ENCODE data around the gene RAB3IL1.
"Not testable (repeated sequence)": the region's sequence is repeated elsewhere in the genome, so short reads cannot be mapped to it uniquely, and the experiment has no call there.

Gene RAB3IL1

GRCh38 chr11:61882879-61883278 lies 34.5 kb downstream of the RAB3IL1 start:
- DNase-seq: no peak

DNA sequence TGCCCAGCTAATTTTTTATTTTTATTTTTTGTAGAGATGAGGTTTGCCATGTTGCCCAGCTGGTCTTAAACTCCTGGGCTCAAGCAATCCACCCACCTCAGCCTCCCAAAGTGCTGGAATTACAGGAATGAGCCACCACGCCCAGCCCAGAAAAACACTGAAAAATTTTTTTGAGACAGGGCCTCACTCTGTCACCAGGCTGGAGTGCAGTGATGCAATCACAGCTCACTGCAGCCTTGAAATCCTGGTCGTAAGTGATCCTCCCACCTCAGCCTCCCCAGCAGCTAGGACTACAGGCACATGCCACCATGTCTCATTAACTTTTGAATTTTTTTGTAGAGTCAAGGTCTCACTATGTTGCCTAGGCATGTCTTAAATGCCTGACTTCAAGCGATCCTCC lies 35.1 kb downstream of the RAB3IL1 start:
- not testable (repeated sequence) for DNase-seq

DNA sequence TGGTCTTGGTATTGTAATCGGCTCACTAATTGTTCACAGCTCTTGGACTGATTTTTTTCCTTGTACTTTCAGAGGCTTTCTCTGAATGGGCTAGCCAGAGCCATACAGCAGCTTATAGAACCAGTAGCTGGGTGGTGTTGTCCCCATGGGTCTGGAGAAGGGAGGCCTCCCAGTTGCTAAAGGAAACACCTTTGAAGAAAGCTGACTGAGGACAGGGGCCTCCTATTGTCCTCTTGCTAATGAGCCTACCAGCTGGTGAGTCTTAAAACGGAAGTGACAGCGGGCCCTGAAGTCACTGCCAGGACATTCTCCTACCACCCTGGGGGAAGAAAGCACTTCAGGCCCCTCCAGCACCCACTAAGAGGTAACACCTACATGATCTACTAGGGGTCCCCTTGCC lies 36.0 kb downstream of the RAB3IL1 start:
- no peak for DNase-seq

GRCh38 chr11:61880454-61880853 lies 36.9 kb downstream of the RAB3IL1 start:
- no peak for DNase-seq

GRCh38 chr11:61880031-61880430 lies 37.3 kb downstream of the RAB3IL1 start:
- no peak for DNase-seq

- DNase-seq: no peak
Observed at GRCh38 chr11:61879152-61879551, 38.2 kb downstream of the RAB3IL1 start.

DNA sequence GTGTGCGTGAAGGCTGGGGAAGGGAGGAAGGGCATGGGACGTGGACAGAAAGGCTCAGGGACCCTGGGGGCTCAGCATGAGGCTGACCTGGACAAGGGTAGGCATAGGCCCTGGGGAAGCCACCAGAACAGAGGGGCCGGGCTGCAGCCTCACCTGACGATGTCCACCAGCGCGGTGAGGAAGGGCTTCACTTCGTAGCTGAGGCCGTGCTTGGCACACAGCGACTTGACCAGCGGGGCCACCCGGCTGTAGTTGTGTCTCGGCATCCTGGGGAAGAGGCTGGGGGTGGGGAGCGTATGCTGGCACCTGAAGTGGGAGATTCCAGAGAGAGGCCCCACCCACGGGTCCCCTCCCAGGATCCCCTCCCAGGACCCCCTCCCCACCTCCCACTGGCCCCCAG lies 41.7 kb downstream of the RAB3IL1 start:
- DNase-seq: no peak

GRCh38 chr11:61874853-61875252 lies 42.5 kb downstream of the RAB3IL1 start:
- DNase-seq: no peak

DNA sequence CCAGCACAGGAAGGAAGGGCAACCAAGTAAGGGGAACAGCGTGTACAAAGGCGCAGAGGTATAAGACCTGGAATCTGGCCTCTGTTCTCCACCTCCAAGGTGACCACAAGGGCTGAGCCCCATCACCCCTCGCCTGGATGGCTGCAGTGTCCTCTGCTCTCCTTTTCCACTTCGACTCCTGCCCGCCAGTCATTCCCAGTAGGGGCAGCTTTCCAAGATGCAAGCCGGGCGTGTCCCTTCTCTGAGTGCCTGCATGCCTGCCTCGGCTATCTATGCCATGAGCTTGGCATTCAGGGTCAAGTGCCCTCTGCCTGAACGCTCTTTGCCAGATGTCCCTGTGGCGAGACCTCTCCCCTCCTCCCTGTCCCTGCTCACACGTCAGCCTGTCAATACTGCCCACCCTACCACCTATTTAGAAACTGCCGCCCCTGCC lies 43.0 kb downstream of the RAB3IL1 start:
- no peak for DNase-seq

DNA sequence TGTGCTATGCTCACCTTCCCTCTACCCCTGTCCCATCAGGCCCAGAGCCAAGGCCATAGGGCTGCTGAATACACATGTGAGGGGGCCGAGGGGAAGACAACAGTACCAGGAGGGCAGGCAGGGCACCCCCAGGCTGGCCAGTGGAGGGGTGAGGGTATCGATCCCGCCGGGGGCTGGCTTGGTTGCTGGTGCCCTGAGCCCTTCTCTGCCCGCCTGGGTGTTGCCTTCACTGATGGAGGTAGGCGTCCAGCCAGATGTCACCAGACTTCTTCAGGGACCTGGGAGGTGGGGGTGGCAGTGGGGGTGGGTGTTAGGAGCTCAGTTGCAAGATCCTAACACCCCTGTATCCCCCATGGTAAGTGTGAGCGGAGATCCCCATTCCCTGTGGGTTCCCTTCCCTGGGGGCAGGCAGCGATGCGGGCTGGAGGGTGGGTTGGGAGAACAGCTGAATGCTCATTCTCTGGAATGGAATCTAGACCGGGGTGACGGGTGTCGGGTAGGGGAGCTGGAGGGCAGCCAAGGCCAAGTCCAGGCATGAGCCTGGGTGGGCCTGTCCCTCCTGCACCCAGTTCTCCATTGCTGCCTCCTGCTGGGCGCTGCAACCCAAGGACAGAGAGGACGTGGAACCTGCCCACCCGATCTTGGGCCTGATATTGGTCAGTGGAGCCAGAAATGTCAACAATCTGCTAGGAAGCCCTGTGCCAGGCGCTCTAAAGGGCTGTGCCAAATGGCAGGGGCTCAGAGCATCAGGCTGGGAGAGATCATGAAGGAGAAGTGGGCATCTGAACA lies 43.6 kb downstream of the RAB3IL1 start:
- no peak for DNase-seq

DNA sequence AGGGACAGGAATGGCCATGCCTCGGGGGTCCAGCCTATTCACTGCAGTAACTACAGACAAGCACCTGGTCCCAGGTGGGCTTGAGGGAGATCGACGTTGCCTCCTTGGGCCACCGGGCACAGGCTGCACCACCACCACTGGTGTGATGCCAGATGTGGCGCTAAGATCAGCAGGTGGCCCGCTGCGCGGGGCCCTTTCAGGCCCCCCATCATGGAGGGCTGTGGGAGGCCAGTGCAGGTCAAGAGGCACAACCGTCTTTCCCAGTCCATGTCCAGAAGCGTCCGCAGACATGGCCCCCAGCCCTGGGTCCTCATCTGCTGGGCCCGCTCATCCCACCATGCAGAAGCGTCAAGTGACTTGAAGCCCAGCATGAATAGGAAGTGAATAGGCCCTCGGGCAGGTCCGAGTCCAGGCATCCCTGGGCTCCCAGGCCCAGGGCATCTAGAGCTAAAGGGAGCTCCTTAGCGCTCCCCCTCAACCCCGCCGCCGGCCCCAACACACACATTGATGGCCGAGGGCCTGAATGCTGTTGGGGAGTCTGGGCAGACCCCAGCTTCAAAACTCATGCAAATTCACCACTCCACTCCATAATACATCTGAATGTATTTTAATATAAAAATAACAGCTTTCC lies 44.3 kb downstream of the RAB3IL1 start:
- DNase-seq: no peak

GRCh38 chr11:61871158-61871597 lies 46.2 kb downstream of the RAB3IL1 start:
- DNase-seq: peak in 1 of 2 experiments; percentile 48

- no peak for DNase-seq
Observed at GRCh38 chr11:61870541-61871031, 46.8 kb downstream of the RAB3IL1 start.

- no peak for DNase-seq
Observed at GRCh38 chr11:61869708-61870451, 47.5 kb downstream of the RAB3IL1 start.

GRCh38 chr11:61869429-61869707 lies 48.0 kb downstream of the RAB3IL1 start:
- DNase-seq: no peak

DNA sequence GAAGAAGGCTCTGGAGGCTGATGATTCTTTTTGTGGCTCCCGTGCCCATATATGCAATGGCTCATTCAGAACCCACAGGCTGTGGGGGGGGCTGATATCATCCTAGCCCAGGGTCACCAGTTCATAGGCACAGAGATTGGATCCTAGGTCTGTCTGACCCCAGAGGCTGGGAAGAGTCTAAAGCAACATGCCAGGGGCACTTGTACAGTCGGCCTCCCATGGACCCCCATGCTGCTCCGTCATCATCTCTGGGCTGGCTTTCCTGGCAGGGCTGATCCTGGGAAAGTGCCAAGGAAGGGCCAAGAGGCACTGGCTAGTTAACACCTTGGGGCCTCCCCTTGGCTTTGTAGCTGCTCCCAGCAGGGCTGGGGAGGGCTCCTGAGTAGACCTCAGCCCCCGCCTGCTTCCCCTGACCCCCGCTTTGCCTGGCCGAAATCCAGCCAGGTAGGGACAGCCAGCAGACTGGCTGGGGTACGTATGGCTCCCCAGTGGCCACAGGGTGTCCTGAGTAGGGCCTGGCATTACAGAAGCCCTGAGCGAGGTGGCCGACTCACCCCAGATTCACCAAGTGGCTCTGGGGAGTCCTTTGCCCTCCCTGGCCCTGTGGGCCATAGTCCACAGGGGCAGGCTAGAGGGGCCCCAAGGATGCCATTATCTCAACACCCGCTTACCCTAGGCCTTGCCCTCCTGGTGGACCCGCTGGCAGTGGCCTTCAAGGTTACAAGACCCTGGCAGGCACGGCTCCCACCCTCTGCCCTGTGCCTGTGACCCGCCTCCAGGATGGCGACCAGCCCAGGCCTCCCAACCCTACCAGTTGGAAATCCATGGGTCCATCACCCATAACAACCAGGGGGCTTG lies 48.6 kb downstream of the RAB3IL1 start:
- DNase-seq: no peak

DNA sequence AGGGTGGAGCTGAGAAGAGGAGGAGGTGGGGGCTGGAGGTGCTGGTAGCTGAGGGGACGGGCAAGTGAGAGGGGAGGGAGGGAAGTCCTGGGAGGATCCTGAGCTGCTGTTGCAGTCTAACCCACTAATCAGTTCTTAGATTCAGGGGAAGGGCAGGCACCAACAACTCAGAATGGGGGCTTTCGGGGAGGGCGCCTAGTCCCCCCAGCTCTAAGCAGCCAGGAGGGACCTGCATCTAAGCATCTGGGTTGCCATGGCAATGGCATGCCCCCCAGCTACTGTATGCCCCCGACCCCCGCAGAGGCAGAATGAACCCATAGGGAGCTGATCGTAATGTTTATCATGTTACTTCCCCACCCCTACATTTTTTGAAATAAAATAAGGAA lies 50.4 kb downstream of the RAB3IL1 start:
- DNase-seq: no peak

DNA sequence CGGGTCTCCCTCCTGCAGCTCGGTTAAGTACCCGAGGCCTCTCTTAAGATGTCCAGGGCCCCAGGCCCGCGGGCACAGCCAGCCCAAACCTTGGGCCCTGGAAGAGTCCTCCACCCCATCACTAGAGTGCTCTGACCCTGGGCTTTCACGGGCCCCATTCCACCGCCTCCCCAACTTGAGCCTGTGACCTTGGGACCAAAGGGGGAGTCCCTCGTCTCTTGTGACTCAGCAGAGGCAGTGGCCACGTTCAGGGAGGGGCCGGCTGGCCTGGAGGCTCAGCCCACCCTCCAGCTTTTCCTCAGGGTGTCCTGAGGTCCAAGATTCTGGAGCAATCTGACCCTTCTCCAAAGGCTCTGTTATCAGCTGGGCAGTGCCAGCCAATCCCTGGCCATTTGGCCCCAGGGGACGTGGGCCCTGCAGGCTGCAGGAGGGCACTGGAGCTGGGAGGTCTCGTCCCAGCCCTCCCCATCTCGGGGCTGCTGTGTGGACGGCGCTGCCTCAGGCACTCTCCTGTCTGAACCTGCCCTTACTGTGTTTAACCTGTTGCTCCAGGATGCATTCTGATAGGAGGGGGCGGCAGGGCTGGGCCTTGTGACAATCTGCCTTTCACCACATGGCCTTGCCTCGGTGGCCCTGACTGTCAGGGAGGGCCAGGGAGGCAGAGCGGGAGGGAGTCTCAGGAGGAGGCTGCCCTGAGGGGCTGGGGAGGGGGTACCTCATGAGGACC lies 51.0 kb downstream of the RAB3IL1 start:
- no peak for DNase-seq

- DNase-seq: no peak
Observed at GRCh38 chr11:61864814-61865775, 52.3 kb downstream of the RAB3IL1 start.

DNA sequence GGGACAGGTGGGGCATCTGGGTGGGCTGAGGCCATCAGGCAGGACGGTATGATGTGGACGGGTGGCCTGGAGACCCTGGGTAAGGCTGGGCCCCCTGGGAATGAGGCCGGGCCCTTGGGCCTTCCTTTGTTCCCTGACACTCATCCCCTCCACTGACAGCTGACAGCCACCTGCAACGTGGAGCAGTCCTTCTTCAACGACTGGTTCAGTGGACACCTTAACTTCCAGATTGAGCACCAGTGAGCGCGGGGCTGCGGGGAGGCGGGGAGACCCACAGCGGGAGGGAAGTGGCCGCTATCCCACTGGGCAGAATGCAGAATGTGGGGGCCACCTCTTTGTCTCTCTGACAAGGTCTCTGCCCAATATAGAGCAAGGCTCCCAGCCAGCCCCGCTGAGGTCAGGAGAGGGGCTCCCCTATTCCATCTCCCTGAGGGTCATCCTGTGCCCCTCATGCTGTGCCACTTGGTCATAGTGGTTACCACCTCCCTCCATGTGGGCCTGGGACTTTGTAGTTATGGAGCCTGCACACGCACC lies 53.8 kb downstream of the RAB3IL1 start:
- no peak for DNase-seq
